ENCODE results near the gene SFMBT2. TPM values are rescaled to one million over a fixed set of nuclear protein-coding genes. Genes with fewer than 3 reads are reported as not detected.

SFMBT2 gene
- total RNA-seq, 1 experiment from 2014 or later: 1.8 TPM

GRCh38 chr10:7412928-7413282, 2.1 kb upstream of the SFMBT2 start:
- peak; percentile 75 for DNase-seq
- Histone ChIP-seq H3K4me3 (ENCODE audit: insufficient read depth, low read depth, low read length) (peak overlapping the region; percentile 73), H3K27me3 (ENCODE audit: control insufficient read depth, insufficient read depth, low read length) (peaks cover 57% of the 10 kb centered on the region), H3K36me3 (replicated peaks; ENCODE audit: control insufficient read depth, insufficient read depth, low read length) (no peaks in the 10 kb centered on the region)

- DNase-seq: peak; percentile 77
- H3K27me3 ChIP-seq (ENCODE audit: control insufficient read depth, insufficient read depth, low read length): peaks cover 63% of the 10 kb centered on the region
- peak overlapping the region; percentile 73 for H3K4me3 ChIP-seq (ENCODE audit: insufficient read depth, low read depth, low read length)
- no peaks in the 10 kb centered on the region for H3K36me3 ChIP-seq (replicated peaks; ENCODE audit: control insufficient read depth, insufficient read depth, low read length)
Measured at GRCh38 chr10:7412237-7412927, 1.5 kb upstream of the SFMBT2 start.

DNA sequence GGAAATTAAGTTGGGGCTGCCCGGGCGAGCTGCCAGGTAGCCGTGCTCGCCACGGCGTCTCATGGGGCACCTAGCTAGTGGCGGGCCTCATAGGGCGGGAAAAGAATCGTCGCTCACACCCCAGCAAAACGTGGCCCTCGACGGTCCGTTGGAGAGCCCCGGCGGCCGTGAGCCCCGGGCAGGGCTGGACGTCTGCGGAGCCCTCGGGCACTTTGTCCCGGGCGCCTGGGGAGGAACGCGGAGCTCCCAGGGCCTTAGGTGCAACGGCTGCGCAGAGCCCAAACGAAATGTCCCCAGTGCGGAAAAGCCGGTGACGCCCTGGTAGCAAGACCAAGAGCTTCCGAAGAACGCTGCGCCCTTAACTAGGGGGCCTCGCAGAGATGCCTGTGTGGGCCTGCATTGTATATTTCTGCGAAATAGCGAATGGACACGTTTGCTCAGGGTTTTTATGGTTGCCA, 866 bp upstream of the SFMBT2 start:
- Histone ChIP-seq H3K36me3 (replicated peaks; ENCODE audit: control insufficient read depth, insufficient read depth, low read length) (no peaks in the 10 kb centered on the region), H3K27me3 (ENCODE audit: control insufficient read depth, insufficient read depth, low read length) (peaks cover 69% of the 10 kb centered on the region), H3K4me3 (ENCODE audit: insufficient read depth, low read depth, low read length) (peak overlapping the region; percentile 73)
- DNase-seq: peak; percentile 67

DNA sequence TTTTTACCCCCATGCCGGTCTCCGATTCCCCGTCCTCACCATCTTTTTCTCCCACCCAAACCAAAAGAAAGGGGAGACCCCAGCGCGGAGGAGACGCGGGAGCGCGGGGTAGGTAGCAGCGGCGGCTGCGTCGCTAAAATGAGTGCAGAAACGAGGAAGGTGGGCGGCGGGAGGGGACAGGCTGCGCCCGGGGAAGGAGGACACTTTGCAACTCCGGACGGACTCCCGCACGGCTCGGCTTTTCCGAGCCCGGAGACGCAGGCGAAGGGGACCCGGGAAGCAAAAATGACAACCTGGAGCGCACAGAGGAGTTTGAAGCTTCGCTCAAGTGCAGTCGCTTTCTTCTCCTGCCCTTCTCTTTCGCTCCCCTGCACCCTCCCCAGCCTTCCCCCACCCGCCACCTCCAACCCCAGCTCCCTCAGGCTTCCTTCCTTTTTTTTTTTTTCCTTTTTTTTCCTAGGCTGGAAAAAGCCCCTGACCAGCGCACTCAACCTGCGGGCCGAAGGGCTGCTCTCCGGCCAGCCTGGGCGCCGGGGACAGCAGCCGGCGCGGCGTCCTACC, 453 bp downstream of the SFMBT2 start:
- H3K4me3 ChIP-seq (ENCODE audit: insufficient read depth, low read depth, low read length): peak overlapping the region; percentile 73
- peak; percentile 84 for DNase-seq

GRCh38 chr10:7409732-7410168, 1.1 kb downstream of the SFMBT2 start:
- Histone ChIP-seq H3K36me3 (replicated peaks; ENCODE audit: control insufficient read depth, insufficient read depth, low read length) (no peaks in the 10 kb centered on the region), H3K4me3 (ENCODE audit: insufficient read depth, low read depth, low read length) (peak overlapping the region; percentile 73), H3K27me3 (ENCODE audit: control insufficient read depth, insufficient read depth, low read length) (peaks cover 69% of the 10 kb centered on the region)
- peak; percentile 51 for DNase-seq

More for the DNA sequence above, 453 bp downstream of the SFMBT2 start:
- H3K27me3 ChIP-seq (ENCODE audit: control insufficient read depth, insufficient read depth, low read length): peaks cover 69% of the 10 kb centered on the region
- no peaks in the 10 kb centered on the region for H3K36me3 ChIP-seq (replicated peaks; ENCODE audit: control insufficient read depth, insufficient read depth, low read length)

DNA sequence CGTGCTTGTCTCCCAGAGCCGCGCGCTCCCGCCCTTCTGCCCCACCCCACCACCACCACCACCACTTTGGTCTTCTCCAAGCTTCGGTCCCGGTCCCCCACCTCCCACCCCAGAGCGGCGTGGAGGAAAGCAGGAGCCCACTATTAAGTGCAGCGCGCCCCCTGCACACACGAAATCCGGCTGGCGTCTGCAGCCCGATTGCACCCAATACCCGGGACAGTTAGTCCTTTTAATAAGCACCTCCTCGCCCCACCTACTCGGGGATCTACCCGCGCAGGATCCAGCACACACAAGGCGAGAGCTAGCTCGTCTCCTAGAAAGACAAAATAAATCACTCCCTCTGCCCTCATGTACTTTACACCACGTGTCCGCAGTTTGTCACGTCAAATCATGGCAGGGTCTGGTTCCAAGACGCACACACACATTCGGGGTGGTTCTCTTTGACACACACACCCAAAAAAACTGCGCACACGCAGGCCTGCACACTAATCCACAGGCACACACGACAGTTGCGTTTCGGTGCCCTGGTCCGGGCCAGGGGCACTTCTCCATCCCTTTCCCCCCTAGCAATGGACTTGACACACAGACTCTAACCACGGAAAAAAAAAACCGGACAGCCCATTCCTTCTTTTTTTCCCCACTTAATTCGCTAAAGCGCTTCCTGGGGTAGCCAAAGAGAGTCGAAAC, 1.6 kb downstream of the SFMBT2 start:
- peak; percentile 48 for DNase-seq
- Histone ChIP-seq H3K4me3 (ENCODE audit: insufficient read depth, low read depth, low read length) (peak overlapping the region; percentile 73), H3K27me3 (ENCODE audit: control insufficient read depth, insufficient read depth, low read length) (peaks cover 65% of the 10 kb centered on the region)

GRCh38 chr10:7408291-7409044, 2.4 kb downstream of the SFMBT2 start:
- peaks cover 57% of the 10 kb centered on the region for H3K27me3 ChIP-seq (ENCODE audit: control insufficient read depth, insufficient read depth, low read length)
- no peaks in the 10 kb centered on the region for H3K36me3 ChIP-seq (replicated peaks; ENCODE audit: control insufficient read depth, insufficient read depth, low read length)
- peak overlapping the region; percentile 73 for H3K4me3 ChIP-seq (ENCODE audit: insufficient read depth, low read depth, low read length)
- DNase-seq: peak; percentile 79

More for the DNA sequence above, 1.6 kb downstream of the SFMBT2 start:
- no peaks in the 10 kb centered on the region for H3K36me3 ChIP-seq (replicated peaks; ENCODE audit: control insufficient read depth, insufficient read depth, low read length)

- Histone ChIP-seq H3K27me3 (ENCODE audit: control insufficient read depth, insufficient read depth, low read length) (peaks cover 49% of the 10 kb centered on the region), H3K4me3 (ENCODE audit: insufficient read depth, low read depth, low read length) (peak overlapping the region; percentile 73), H3K36me3 (replicated peaks; ENCODE audit: control insufficient read depth, insufficient read depth, low read length) (no peaks in the 10 kb centered on the region)
- DNase-seq: peak; percentile 77
Measured at GRCh38 chr10:7407368-7408290, 3.2 kb downstream of the SFMBT2 start.

GRCh38 chr10:7406712-7407333, 4.0 kb downstream of the SFMBT2 start:
- Histone ChIP-seq H3K36me3 (replicated peaks; ENCODE audit: control insufficient read depth, insufficient read depth, low read length) (no peaks in the 10 kb centered on the region), H3K4me3 (ENCODE audit: insufficient read depth, low read depth, low read length) (peak overlapping the region; percentile 73), H3K27me3 (ENCODE audit: control insufficient read depth, insufficient read depth, low read length) (peaks cover 41% of the 10 kb centered on the region)
- peak; percentile 39 for DNase-seq

DNA sequence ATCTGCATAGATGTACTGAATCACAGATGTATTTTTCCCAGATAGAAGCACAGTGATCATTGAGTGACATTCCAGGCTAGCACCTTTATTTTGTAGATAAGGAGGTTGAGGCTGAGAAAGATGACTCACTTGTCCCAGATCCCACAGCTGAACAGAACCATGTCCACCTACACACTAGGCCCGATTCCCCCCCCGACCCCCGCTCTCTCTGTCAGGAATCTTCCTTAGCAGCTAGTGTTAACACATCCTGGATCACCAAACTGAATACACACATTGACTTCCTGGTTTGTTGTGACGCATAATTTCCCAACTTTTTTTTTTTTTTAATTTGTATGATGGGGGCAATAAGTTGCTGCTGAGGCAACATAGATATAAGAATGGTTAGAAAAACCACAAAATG, 5.2 kb downstream of the SFMBT2 start:
- Histone ChIP-seq H3K27me3 (ENCODE audit: control insufficient read depth, insufficient read depth, low read length) (peaks cover 32% of the 10 kb centered on the region), H3K4me3 (ENCODE audit: insufficient read depth, low read depth, low read length) (no peak overlapping the region), H3K36me3 (replicated peaks; ENCODE audit: control insufficient read depth, insufficient read depth, low read length) (no peaks in the 10 kb centered on the region)
- no peak for DNase-seq

GRCh38 chr10:7403620-7404019, 7.2 kb downstream of the SFMBT2 start:
- Histone ChIP-seq H3K27me3 (ENCODE audit: control insufficient read depth, insufficient read depth, low read length) (peaks cover 18% of the 10 kb centered on the region), H3K36me3 (replicated peaks; ENCODE audit: control insufficient read depth, insufficient read depth, low read length) (no peaks in the 10 kb centered on the region), H3K4me3 (ENCODE audit: insufficient read depth, low read depth, low read length) (no peak overlapping the region)
- DNase-seq: no peak

DNA sequence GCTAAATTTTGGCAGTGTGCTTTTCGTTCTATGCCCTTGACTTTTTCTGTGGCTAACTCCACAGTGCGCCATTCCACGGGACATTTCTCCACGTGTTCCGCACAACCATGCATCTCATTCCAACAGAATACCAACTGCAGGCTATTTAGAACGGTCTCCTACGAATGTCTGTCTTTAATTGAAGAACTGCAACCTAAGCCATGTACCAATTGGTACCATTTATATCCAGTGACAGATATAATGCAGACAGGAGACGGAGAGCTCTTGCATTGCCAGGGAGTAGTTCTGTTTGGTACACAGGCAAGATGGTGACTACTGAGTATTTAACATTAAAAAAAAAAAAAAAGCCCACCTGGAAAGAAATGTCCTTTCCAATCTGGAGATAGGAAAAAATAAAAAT, 9.1 kb downstream of the SFMBT2 start:
- no peak for DNase-seq

DNA sequence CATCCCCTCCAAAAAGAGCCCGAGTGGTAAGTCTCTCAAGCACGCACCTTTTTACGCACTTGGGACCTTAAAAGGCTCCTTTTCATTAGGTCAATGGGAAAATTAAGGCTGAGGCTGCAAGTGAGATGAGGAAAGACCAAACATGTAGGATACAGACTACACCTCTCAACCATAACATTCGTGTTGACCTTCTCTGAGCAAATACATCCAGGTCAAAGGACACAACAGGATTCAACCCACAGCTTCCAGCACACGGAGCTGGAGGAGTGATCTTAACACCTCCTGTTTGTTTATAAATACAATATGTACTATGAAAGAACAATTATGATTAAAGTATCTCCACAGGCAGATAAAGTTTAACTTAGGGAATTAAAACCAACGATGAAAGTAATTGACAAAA, 9.7 kb downstream of the SFMBT2 start:
- no peak for DNase-seq
- Histone ChIP-seq H3K27me3 (ENCODE audit: control insufficient read depth, insufficient read depth, low read length) (no peaks in the 10 kb centered on the region), H3K36me3 (replicated peaks; ENCODE audit: control insufficient read depth, insufficient read depth, low read length) (no peaks in the 10 kb centered on the region), H3K4me3 (ENCODE audit: insufficient read depth, low read depth, low read length) (no peak overlapping the region)

More for the DNA sequence above, 9.1 kb downstream of the SFMBT2 start:
- Histone ChIP-seq H3K4me3 (ENCODE audit: insufficient read depth, low read depth, low read length) (no peak overlapping the region), H3K36me3 (replicated peaks; ENCODE audit: control insufficient read depth, insufficient read depth, low read length) (no peaks in the 10 kb centered on the region), H3K27me3 (ENCODE audit: control insufficient read depth, insufficient read depth, low read length) (no peaks in the 10 kb centered on the region; the same call in 1 of the 2 replicates)

Measured in H7 (cell line).